ES-I3 (cell line): ENCODE measurements around the gene ZNRF1.
"Not testable (repeated sequence)": the region's sequence is repeated elsewhere in the genome, so short reads cannot be mapped to it uniquely, and the experiment has no call there.

Experiments
- H3K36me3 ChIP-seq: 2 replicates; pipeline ENCODE4 v1.6.1; 2013; ENCODE audit warnings: mild to moderate bottlenecking, low read length, control low read depth, moderate library complexity; ENCODE audit not compliant: insufficient read depth
- H3K4me1 ChIP-seq: 2 replicates; pipeline ENCODE4 v1.6.1; 2013; ENCODE audit warnings: mild to moderate bottlenecking, control low read depth, low read length; ENCODE audit not compliant: insufficient read depth
- H3K9ac ChIP-seq: 2 replicates; pipeline ENCODE4 v1.6.1; 2013; ENCODE audit warnings: low read depth, mild to moderate bottlenecking, low read length, moderate library complexity
- H3K9me3 ChIP-seq: 2 replicates; pipeline ENCODE4 v1.6.1; 2013; ENCODE audit warnings: mild to moderate bottlenecking, low read length, moderate library complexity; ENCODE audit not compliant: control insufficient read depth, insufficient read depth

Gene ZNRF1

DNA sequence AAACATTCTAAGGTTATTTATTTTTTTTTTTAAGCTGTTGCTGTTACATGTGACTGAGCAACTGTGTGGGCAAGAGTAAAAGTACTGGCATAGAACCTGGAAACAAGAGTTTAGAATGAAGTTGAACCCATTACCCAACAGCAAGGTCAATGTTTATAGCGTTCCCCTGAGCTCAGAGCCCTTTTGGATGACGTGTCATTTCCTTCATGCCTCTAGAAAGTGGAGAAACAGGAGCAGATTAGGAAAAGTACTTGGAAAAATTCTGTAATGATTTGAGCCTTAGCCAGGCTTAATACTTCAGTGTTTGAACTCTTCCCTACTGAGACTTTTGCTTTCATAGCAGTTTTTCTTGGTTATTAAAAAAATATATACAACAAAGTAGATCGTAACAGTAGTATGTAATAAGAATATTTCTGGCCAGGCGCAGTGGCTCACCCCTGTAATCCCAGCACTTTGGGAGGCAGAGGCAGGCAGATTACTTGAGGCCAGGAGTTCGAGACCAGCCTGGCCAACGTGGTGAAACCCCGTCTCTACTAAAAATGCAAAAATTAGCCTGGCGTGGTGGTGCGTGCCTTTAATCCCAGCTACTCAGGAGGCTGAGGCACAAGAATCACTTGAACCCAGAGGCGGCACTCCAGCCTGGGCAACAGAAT is 27.5 kb downstream of the ZNRF1 start:
- not testable (repeated sequence) for H3K4me1 ChIP-seq

DNA sequence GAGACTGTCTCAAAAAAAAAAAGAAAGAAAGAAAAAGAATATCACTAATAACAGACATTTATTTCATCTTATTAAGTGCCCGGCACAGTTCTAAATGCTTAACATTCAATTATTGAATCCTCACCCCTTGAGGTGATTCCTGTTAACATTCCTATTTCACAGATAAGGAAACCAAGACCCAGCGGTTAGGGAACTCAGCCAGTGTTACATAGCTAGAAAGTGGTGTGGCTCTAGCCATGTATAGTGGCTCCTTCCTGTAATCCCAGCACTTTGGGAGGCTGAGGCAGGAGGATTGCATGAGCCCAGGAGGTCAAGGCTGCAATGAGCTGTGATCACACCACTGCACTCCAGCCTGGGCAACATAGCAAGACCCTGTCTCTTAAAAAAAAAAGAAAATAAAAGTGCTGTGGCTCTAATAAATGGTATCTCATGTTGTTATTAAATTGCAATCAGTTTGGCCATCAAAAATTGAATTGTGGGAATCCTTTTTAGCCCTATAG is 28.1 kb downstream of the ZNRF1 start:
- H3K4me1 ChIP-seq = no peaks in the 10 kb centered on the region; the same call in 1 of the 2 replicates
- H3K9ac ChIP-seq = no peak overlapping the region
- no peaks in the 10 kb centered on the region for H3K36me3 ChIP-seq
- H3K9me3 ChIP-seq = no peaks in the 10 kb centered on the region

More for the DNA sequence above, 27.5 kb downstream of the ZNRF1 start:
- not testable (repeated sequence) for H3K36me3 ChIP-seq, H3K9me3 ChIP-seq, H3K9ac ChIP-seq

DNA sequence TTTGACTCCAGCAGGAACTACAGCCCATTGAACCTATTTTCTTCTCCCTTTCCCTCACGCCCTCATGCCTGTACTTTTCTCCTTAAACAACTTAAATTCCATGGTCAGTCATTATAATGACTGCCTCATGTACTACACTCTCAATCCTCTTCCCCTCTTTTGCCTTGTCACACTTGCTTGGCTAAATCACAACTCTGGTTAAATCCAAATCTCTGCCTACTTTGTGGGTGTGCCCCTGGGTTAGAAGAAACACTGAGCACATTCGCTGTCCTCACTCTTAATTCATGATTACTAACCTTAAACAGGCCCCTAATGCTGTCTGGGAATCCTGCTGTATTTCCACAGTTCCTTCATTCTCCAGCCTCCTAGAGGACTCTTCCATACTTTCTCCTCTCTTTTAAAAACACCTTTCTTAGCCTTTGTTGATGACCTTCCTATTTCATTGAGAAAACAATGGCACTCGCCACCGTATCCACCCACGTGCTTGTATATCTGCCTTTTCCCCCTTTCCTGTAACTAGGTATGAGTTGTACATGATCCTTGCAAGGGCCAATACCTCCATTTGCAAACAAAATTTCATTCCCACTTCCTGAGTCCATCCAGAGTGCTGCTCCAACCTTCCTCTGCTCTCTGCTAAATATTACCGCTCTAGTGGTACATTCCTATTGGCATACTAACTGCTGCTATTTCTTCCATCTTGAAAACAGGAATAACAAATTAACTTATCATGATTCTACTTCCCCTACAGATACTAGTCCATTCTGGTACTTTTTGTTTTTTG is 28.9 kb downstream of the ZNRF1 start:
- H3K36me3 ChIP-seq = no peaks in the 10 kb centered on the region
- H3K9ac ChIP-seq = no peak overlapping the region
- no peaks in the 10 kb centered on the region for H3K9me3 ChIP-seq
- no peaks in the 10 kb centered on the region; the same call in 1 of the 2 replicates for H3K4me1 ChIP-seq

DNA sequence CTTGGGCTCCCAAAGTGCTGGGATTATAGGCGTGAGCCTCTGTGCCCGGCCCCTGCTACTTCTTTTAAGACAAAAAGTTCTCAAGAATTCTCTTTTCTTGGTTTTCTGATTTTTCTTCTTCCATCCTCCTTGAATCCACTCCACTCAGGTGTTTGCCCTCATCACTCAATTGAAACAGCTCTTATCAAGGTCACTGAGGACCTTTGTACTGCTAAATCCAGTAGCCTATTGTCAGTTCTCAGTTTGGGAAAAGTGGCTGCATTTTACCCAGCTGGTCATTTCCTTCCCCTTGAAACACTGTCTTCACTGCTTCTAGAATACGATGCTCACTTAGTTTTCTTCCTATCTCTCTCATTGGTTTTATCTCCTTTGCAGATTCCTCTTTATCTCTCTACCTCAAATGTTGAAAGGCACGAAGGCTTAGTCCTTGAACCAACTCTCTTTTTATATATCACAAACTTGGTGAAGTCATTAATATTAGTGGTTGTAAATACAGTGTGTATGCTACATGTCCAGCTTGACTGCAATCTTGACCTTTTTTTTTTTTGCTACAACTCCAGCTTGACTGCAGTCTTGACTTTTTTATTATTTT is 29.8 kb downstream of the ZNRF1 start:
- Histone ChIP-seq H3K36me3 (no peaks in the 10 kb centered on the region), H3K9ac (no peak overlapping the region), H3K4me1 (no peaks in the 10 kb centered on the region; the same call in 1 of the 2 replicates), H3K9me3 (no peaks in the 10 kb centered on the region)

DNA sequence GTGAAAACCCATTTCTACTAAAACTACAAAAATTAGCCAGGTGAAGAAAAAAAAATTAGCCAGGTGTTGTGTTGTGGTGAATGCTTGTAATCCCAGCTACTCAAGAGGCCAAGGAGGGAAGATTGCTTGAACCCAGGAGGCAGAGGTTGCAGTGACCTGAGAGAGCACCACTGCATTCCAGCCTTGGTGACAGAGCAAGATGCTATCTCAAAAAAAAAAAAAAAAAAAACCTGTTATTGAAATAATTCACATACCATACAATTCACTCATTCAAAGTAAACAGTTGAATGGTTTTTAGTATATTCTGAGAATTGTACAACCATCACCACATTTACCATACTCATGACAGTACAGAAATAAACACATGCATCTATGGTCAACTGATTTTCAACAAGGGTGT is 31.0 kb downstream of the ZNRF1 start:
- Histone ChIP-seq H3K36me3 (no peaks in the 10 kb centered on the region), H3K9me3 (no peaks in the 10 kb centered on the region), H3K9ac (no peak overlapping the region), H3K4me1 (no peaks in the 10 kb centered on the region; the same call in 1 of the 2 replicates)

DNA sequence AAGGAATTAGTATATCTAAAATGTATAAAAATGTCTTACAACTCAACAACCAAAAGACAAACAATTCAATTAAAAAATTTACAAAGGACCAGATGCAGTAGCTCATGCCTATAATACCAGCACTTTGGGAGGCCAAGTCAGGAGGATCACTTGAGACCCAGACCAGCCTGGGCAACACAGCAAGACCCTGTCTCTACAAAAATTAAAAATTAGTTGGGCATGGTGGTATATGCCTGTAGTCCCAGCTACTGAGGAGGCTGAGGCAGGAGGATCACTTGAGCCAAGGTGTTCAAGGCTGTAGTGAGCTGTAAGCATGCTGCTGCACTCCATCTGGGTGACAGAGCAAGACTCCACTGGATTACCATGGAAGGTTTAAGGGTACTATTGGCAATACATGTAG is 33.8 kb downstream of the ZNRF1 start:
- no peaks in the 10 kb centered on the region for H3K9me3 ChIP-seq

DNA sequence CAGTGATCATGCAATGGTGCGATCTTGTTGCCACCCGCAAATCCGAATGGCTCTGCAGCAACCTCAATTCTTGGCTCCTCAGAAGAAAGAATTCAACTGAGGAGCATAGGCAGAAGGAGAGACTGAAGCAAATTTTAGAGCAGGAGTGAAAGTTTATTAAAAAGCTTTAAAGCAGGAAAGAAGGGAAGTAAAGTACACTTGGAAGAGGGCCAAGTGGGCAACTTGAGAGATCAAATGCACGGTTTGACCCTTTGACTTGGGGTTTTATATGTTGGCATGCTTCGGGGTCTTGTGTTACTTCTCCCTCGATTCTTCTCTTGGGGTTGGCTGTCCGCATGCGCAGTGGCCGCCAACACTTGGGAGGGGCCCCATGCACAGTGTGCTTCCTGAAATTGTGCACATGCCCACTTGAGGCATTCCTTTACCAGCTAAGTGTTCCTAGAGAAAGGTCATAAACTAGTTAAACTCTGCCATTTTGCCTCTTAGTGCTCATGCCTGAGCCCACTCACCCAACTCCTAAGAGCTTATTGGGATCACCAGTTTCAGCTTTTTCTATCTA is 36.7 kb downstream of the ZNRF1 start:
- no peaks in the 10 kb centered on the region for H3K4me1 ChIP-seq
- no peak overlapping the region for H3K9ac ChIP-seq
- H3K36me3 ChIP-seq = no peaks in the 10 kb centered on the region
- H3K9me3 ChIP-seq = peaks cover 4% of the 10 kb centered on the region; the same call in 1 of the 2 replicates

More for the DNA sequence above, 33.8 kb downstream of the ZNRF1 start:
- Histone ChIP-seq H3K4me1 (no peaks in the 10 kb centered on the region), H3K36me3 (no peaks in the 10 kb centered on the region), H3K9ac (no peak overlapping the region)

DNA sequence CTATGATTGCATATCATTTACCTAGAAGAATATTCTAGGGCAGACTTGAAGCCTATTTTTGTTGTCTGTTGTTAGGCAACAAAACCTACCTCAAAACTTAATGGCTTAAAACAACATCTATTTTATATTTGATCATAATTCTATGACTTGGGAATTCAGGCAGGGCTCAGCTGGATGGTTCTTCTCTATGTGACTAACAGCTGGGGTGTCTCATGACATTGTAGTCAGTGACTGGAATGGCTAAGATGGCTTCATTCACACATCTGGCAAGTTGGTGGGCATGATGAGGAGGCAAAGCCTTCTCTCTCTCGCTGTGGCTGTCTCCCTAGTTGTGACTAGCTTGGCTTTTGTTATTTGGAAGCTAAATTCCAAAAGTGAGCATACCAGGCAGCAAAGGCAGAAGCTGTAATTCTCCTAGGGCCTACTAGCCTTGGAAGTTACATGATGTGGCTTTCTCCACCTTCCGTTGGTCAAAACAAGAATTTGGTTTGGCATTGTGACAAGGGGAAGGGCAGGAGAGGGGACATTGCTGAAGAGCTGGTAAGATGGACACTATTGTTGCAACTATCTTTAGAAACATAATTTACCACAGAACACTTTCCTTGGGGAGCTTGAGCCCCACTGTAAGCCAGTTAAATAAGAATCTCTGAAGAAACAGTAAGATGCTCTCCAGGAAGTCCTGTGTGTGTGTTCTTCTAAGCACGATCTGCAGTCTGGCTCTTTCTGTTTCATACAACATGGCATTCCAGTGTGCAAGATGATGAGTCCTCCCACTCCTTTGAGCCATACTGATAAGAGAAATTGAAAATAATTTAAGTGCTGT is 39.4 kb downstream of the ZNRF1 start:
- H3K4me1 ChIP-seq = no peaks in the 10 kb centered on the region
- peaks cover 4% of the 10 kb centered on the region; the same call in 1 of the 2 replicates for H3K9me3 ChIP-seq
- H3K36me3 ChIP-seq = no peaks in the 10 kb centered on the region
- H3K9ac ChIP-seq = no peak overlapping the region

DNA sequence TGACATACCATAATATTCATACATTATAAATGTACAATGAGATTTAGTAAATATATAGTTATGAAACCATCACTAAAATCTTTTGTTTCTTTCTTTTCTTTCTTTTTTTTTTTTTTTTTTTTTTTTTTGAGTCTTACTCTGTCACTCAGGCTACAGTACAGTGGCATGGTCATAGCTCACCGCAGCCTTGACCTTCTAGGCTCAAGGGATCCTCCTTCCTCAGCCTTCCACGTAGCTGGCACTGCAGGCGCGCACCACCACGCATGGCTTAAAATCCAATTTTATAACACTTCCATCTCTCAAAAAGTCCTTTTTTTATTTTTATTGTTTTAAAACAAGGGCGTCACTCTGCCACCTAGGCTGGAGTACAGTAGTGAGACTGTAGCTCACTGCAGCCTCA is 41.1 kb downstream of the ZNRF1 start:
- Histone ChIP-seq H3K9me3 (peaks cover 4% of the 10 kb centered on the region; the same call in 1 of the 2 replicates), H3K36me3 (no peaks in the 10 kb centered on the region), H3K9ac (no peak overlapping the region), H3K4me1 (no peaks in the 10 kb centered on the region)

DNA sequence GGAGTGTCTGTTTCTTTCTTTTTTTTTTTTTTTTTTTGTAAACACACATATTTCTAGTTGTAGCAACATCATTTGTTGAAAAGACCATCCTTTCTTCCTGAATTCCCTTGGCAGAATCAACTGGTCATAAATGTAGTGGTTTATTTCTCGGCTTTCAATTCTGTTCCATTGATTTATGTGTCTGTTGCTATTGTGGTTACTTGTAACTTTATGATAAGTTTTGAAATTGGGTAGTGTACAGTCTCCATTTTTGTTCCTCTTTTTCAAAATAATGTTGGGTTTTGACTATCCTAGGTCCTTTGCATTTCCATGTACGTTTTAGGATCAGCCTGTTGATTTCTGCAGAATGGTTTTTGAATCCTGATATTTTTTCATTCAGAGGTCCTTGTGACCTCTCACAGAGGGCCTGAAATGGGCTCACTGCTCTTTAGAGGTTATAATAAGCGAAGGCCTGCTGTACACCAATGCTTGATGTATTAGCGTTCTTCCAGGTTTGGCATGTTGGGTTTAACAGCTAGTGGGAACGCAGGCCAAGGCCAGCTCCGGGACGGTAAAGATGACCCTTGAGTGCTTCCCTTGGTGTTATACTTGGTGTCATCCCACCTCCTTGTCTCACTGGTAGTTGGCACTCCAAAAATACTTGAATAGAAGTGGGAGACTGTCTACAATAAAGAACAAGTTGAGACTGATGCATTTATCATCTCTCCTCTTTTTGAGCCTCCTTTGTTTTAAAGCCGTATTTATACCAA is 43.8 kb downstream of the ZNRF1 start:
- Histone ChIP-seq H3K9me3 (peaks cover 4% of the 10 kb centered on the region; the same call in 1 of the 2 replicates), H3K4me1 (no peaks in the 10 kb centered on the region), H3K9ac (no peak overlapping the region), H3K36me3 (no peaks in the 10 kb centered on the region)

DNA sequence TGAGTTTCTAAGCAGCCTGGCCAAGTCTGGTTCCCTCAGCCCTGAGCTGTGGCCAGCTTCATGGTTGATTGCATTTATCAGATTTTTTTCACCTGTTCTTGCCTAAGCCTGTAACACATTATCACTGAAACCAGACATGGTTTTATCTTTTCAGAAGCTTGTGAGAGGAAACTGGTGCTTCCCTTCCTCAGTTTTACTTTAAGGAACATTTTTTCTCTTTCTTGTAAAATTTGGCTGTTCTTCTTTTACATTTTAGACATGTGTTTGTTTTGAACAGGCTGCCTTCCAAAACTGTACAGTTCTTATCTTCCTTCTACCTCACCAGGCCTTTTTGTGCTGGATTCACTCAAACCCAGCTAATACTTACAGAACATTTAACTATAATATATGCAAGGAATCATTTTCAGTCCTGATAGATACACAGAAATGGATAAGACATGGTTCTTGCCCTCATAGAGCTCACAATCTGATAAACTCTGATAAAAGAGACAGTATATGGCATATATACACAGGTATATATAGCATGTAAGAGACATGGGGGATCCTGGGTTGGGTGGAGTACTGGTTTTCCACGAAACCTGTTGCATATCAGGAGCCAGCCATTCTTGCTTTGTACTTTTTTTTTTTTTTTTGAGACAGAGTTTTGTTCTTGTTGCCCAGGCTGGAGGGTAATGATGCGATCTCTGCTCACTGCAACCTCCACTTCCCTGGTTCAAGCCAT is 44.5 kb downstream of the ZNRF1 start:
- no peaks in the 10 kb centered on the region for H3K4me1 ChIP-seq
- H3K36me3 ChIP-seq = no peaks in the 10 kb centered on the region
- H3K9ac ChIP-seq = no peak overlapping the region
- H3K9me3 ChIP-seq = no peaks in the 10 kb centered on the region

DNA sequence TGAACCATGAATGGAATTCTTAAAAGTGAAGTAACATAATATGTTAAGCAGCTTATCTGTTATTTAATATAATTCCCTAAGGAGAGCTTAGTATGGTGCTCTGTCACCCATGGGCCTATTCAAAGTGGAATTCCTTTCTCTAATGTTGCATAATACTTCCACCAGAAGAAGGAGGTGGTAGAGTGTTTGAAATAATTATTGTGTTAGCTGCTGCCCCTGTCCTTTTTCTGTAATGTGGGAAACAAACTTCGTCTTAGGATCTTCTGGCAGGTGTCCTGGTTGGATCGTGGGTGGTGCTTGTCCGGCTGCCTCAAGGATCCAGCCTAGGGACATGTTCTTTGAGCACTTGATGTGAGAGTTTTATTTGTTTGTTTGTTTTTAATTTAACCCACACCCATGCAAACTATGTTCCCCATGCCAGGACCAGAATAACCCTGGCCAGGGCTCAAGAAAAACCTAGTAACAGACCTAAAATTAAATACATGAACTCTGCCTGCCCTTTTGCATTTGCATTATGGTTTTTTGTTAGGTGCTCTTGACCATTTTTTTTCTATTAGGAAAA is 46.1 kb downstream of the ZNRF1 start:
- no peak overlapping the region for H3K9ac ChIP-seq
- no peaks in the 10 kb centered on the region for H3K36me3 ChIP-seq
- H3K9me3 ChIP-seq = no peaks in the 10 kb centered on the region
- H3K4me1 ChIP-seq = no peaks in the 10 kb centered on the region
